ENCODE measurements around the gene NDUFS1.
"Not testable (repeated sequence)": the region's sequence is repeated elsewhere in the genome, so short reads cannot be mapped to it uniquely, and the experiment has no call there.

NDUFS1 gene

DNA sequence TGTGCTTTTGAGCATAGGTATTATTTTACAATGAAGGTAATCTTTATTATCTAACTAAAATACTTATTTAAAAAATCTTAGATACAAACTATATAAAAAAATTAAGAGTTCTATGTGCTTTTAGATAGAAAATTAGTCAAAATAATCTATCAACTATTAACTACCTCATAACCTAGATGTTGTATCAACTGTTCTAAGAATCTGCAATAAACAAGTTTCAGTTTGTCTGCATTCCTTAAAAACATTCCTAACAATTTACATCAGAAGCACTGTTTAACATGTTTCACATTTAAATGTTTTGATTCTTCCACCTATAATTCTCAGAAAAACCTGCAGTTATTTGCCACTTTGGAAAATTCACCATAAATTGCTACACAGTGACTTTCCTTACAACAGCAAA, 33.3 kb downstream of the NDUFS1 start:
- no peak overlapping the region for H3K4me3 ChIP-seq (ENCODE audit: low read depth, low read length)
- TF ChIP-seq CTCF (IDR thresholded peaks at IDR 0.05; ENCODE audit: low read depth, low read length, missing control alignments): no peak
- DNase-seq (ENCODE audit: low read depth): no peak
- in situ Hi-C loops (cut with HindIII; ENCODE audit: low sequenced_read_pairs): no loop called here

DNA sequence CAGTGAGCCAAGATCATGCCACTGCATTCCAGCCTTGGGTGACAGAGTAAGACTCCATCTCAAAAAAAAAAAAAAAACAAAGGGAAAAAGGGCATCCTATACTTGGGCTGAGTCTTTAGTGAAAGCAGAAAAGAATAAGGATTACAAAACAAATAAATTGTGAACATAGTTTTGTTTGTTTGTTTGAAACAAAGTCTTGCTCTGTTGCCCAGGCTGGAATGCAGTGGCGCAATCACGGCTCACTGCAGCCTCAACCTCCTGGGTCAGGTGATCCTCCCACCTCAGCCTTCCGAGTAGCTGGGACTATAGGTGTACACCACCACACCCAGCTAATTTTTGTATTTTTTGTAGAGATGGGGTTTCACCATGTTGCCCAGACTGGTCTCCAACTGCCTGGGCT, 36.7 kb downstream of the NDUFS1 start:
- DNase-seq (ENCODE audit: low read depth); H3K4me3 ChIP-seq (ENCODE audit: low read depth, low read length); in situ Hi-C loops (cut with HindIII; ENCODE audit: low sequenced_read_pairs): not testable (repeated sequence)

DNA sequence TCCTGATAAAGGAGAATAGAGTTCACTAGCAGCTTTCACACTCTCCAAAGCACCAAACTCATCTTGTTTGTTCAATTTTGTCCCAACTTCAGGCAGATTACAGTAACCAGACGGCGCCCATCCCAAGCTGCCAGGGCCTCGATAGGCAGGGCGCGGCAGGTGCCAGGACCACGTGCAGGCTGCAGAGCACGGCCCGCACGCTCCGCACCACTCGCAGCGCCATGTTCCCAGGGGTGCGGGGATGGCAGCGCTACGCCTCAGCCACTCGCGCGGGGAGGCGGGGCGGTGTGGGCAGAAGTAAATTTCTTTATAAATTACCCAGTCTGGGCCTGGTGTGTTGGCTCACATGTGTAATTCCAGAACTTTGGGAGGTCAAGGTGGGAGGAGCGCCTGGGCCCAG, 43.0 kb downstream of the NDUFS1 start:
- no peak for TF ChIP-seq CTCF (IDR thresholded peaks at IDR 0.05; ENCODE audit: low read depth, low read length, missing control alignments)
- DNase-seq (ENCODE audit: low read depth): no peak
- in situ Hi-C loops (cut with HindIII; ENCODE audit: low sequenced_read_pairs): no loop called here
- H3K4me3 ChIP-seq (ENCODE audit: low read depth, low read length): no peak overlapping the region

DNA sequence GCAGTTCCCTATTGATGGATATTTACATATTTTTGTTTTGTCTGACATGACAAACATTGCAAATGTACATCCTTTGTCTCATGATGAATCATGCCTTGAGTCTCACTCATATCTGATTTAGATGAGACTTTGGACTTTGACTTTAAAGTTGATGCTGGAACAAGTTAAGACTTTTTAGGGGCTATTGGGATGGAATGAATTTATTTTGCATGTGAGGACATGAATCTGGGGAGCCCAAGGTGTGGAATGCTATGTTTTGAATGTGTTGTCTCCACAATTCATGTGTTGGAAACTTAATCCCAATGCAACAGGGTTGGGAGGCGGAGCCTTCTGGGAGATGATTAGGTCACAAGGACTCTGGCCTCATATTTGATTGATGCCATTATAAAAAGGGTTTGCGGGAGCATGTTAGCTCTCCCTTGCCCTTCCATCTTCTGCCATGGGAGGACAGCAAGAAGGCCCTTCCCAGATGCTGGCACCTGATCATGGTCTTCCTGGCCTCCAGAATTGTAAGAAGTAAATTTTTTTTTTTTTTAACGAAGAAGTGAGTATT, 44.1 kb downstream of the NDUFS1 start:
- no peak for TF ChIP-seq CTCF (IDR thresholded peaks at IDR 0.05; ENCODE audit: low read depth, low read length, missing control alignments)
- DNase-seq (ENCODE audit: low read depth): no peak
- no peak overlapping the region for H3K4me3 ChIP-seq (ENCODE audit: low read depth, low read length)
- in situ Hi-C loops (cut with HindIII; ENCODE audit: low sequenced_read_pairs): no loop called here

DNA sequence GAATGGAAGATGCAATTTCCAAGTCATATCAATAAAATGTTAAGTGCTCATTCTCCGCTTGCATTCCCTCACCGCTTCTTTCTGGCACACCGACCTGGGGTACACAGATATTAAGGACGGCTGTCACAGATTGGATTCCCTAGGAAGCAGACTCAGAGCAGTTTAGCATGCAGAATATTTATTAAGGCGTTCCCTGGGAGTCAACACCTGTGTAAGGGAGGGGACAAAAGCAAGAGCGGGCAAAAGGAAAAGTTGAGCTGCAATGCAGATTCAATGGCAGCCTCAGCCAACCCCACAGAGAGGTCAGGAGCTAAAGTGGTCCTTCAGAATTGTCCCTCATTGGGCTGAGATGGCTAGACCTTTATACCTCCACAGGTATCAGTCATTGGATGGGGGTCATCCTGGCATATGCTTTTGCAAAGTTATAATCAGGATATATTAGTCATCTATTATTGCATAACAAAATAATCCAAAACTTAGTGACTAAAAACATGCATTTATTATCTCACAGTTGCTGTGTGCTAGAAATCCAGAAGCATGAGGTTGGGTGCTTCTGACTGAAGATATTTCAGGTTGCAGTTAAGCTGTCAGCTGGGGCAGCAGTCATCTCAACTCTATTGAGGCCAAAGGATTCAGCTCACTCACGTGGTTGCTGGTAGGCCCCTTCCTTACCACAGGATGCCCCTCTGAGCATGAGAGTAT, 46.2 kb downstream of the NDUFS1 start:
- DNase-seq (ENCODE audit: low read depth): no peak
- TF ChIP-seq CTCF (IDR thresholded peaks at IDR 0.05; ENCODE audit: low read depth, low read length, missing control alignments): no peak
- no peak overlapping the region for H3K4me3 ChIP-seq (ENCODE audit: low read depth, low read length)
- in situ Hi-C loops (cut with HindIII; ENCODE audit: low sequenced_read_pairs): no loop called here

DNA sequence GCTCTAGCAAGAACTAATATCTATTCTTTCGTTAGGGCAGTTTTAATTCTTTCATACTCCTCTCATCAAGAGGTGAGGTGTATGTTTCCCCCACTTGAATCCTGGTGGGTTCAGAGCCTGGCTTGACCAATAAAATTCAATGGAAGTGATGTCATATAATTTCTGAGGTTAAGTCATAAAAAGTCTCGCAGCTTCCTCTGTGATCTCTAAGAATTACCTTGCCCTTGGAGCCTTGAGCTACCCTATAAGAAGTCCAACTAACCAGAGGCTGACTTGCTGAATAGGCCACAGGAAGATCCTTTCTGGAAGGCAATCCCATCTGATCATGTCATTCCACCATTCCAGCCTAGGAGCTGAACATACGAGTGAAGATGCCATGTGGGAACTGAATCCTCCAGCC, 47.1 kb downstream of the NDUFS1 start:
- in situ Hi-C loops (cut with HindIII; ENCODE audit: low sequenced_read_pairs): no loop called here
- no peak for TF ChIP-seq CTCF (IDR thresholded peaks at IDR 0.05; ENCODE audit: low read depth, low read length, missing control alignments)
- H3K4me3 ChIP-seq (ENCODE audit: low read depth, low read length): no peak overlapping the region
- no peak for DNase-seq (ENCODE audit: low read depth)

GRCh38 chr2:206108713-206109112, 50.5 kb downstream of the NDUFS1 start:
- TF ChIP-seq CTCF (IDR thresholded peaks at IDR 0.05; ENCODE audit: low read depth, low read length, missing control alignments): no peak
- in situ Hi-C loops (cut with HindIII; ENCODE audit: low sequenced_read_pairs): no loop called here
- no peak for DNase-seq (ENCODE audit: low read depth)
- no peak overlapping the region for H3K4me3 ChIP-seq (ENCODE audit: low read depth, low read length)

Measured in astrocyte of the cerebellum (primary cell).